ENCODE measurements around the gene LIME1.
"Not testable (repeated sequence)": the region's sequence is repeated elsewhere in the genome, so short reads cannot be mapped to it uniquely, and the experiment has no call there.

LIME1 gene

DNA sequence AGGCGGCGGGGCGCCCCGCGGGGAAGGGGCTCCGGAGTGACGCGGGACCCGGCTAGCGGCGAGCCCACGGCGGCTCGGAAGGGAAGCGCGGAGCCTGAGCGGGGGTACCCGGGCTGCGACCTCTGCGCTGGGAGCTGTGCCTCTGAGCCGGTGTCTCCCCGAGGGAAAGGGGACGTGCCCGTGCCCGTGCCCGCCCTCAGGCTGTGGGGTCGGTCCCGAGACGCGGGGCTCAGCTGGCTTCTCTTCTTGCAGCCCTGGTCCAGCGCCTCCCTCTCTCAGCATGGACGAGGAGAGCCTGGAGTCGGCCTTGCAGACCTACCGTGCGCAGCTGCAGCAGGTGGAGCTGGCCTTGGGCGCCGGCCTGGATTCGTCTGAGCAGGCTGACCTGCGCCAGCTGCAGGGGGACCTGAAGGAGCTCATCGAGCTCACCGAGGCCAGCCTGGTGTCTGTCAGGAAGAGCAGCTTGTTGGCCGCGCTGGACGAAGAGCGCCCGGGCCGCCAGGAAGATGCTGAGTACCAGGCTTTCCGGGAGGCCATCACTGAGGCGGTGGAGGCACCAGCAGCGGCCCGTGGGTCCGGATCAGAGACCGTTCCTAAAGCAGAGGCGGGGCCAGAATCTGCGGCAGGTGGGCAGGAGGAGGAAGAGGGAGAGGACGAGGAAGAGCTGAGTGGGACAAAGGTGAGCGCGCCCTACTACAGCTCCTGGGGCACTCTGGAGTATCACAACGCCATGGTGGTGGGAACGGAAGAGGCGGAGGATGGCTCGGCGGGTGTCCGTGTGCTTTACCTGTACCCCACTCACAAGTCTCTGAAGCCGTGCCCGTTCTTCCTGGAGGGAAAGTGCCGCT lies 27.9 kb upstream of the LIME1 start:
- DNase-seq: no peak

DNA sequence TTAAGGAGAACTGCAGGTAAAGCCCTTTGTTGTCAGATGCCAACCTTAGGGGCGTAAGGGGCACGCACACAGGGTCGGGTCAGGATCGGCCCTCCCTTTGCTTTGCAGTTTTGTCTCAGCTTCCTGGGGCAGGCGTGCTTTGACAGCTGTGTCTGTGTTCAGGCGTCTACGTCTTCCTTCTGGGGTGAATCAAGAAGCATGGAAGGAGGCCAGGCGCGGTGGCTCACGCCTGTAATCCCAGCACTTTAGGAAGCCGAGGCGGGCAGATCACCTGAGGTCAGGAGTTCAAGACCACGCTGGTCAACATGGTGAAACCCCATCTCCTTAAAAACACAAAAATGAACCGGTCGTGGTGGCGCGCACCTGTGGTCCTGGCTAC lies 27.3 kb upstream of the LIME1 start:
- DNase-seq: no peak

DNA sequence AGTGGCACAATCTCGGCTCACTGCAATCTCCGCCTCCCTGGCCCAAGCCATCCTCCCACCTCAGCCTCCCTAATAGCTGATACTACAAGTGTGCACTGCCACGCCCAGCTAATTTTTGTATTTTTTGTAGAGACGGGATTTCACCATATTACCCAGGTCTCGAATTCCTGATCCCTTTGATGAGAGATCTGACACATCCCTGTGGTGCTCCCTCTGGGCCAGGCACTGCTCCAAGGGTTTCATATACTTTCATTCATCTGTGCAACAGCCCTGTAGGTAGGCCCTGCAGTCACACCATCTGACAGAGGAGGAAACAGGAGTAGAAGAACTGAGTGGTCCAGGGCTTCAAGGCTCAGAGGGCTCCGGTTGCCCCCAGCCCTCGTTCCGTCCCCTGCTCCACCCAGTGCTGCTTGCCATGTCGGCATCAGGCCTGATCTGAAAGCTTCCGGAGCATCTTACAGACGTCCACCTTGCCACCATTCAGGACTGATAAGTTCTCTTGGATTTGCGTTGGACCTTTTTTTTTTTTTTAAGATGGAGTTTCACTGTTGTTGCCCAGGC lies 25.3 kb upstream of the LIME1 start:
- DNase-seq: no peak

DNA sequence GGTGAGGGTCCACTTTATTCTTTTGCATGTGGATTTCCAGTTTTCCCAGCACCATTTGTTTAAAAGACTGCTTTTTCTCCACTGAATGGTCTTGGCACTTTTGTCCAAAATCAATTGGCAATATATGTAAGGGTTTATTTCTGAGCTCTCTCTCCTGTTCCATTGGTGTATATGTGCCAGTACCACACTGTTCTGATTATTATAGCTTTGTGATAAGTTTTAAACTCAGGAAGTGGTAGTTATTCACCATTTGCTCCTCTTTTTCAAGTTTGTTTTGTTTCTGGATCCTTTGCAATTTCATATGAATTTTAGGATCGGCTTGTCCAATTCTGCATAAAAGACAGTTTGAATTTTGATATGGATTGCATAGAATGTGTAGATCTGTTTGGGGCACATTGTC lies 24.3 kb upstream of the LIME1 start:
- no peak for DNase-seq

DNA sequence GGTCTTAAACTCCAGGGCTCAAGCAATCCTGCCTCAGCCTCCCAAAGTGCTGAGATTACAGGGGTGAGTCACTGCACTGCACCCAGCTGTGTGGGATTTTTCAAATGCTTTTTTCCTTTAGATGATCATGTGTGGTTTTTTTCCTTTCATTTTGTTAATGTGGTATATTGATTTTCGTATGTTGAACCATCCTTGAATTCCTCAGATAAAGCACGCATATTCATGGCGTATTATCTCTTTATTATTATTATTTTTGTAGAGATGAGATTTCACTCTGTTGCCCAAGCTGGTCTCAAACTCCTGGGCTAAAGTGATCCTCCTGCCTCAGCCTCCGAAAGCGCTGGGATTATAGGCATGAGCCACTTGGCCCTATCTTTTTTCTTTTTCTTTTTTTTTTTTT lies 21.6 kb upstream of the LIME1 start:
- no peak for DNase-seq

DNA sequence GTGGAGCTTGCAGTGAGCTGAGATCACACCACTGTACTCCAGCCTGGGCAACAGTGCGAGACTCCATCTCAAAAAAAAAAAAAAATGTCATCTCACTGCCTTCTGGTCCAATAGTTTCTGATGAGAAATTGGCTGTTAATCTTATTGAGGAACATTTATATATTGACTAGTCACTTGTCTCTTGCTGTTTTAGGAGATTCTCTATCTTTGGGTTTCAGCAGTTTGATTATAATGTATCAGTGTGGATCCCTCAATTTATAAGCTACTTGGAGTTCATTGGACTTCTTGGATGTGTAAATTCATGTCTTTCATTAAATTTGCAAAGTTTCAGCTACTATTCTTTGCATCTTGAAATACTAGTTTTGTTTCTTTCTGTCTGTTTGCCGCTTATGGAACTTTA lies 17.5 kb upstream of the LIME1 start:
- no peak for DNase-seq

DNA sequence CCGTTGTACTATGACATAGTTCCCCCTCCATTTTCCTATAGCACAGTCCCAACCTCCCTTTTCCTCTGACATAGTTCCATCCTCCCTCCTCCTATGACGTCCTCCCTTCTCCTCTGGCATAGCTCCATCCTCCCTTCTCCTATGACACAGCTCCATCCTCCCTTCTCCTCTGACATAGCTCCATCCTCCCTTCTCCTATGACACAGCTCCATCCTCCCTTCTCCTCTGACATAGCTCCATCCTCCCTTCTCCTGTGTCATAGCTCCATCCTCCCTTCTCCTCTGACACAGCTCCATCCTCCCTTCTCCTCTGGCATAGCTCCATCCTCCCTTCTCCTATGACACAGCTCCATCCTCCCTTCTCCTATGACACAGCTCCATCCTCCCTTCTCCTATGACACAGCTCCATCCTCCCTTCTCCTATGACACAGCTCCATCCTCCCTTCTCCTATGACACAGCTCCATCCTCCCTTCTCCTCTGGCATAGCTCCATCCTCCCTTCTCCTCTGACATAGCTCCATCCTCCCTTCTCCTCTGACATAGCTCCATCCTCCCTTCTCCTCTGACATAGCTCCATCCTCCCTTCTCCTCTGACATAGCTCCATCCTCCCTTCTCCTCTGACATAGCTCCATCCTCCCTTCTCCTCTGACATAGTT lies 13.4 kb upstream of the LIME1 start:
- DNase-seq: not testable (repeated sequence)

DNA sequence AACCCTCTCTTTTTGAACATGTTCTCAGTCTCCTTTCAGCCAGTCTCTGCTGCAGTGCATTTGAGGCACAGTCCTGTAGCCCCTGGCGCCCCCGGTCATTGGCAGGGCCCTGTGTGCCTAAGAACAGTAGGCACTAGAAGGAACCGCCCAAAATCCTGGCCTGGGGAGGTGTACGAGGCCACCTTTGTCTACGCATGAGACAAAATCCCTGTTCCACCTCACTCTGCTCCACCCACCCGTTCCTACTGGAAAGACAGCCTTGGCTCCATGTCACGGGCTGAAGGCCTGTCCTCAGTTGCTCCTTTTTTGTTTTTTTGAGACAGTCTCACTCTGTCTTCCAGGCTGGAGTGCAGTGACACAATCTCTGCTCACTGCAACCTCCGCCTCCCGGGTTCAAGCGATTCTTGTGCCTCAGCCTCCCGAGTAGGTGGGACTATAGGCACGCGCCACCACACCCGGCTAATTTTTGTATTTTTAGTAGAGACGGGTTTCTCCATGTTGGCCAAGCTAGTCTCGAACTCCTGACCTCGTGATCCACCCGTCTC lies 6.2 kb upstream of the LIME1 start:
- not testable (repeated sequence) for DNase-seq

DNA sequence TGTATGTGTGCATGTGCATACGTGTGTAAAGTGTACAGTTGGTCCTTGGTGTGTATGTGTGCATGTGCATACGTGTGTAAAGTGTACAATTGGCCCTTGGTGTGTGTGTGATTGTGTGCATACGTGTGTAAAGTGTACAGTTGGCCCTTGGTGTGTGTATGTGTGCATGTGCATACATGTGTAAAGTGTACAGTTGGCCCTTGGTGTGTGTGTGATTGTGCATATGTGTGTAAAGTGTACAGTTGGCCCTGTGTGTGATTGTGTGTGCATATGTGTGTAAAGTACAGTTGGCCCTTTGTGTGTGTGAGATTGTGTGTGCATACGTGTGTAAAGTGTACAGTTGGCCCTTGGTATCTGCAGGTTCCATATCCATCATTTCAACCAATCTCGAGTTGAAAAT lies 5.1 kb upstream of the LIME1 start:
- DNase-seq: no peak

DNA sequence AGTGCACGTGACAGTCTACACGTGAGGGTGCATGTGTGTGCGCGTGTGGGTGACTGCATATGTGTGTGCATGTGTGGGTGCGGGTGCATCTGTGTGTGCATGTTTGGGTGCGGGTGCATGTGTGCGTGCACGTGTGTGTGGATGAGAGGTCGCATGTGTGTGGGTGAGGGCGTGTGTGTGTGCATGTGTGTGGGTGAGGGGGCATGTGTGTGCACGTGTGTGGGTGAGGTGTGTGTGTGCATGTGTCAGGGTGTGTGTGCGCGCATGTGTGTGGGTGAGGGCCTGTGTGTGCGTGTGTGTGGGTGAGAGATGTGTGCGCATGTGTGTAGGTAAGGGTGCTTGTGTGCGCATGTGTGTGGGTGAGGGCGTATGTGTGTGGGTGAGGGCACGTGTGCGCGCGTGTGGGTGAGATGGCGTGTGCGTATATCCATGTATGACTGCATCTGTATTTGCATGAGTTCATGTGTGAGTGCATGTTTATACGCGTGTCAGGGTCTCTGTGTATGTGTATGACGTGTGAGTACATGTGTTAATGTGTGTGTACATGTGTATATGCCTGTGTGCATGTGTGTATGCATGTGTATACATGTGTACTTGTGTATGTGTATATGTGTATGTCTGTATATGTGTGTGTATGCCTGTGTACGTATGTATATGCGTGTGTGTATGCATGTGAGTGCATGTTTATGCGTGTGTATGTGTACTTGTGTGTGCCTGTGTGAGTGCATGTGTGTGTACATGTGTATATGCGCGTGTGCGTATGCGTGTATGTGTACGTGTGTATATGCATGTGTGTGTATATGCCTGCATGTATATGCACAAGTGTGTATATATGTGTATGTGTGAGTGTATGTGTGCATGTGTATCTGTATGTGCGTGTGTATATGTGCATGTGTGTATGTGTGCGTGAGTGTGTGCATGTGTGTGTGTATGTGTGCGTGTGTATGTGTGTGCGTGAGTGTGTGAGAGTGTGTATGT lies 4.1 kb upstream of the LIME1 start:
- DNase-seq: no peak

DNA sequence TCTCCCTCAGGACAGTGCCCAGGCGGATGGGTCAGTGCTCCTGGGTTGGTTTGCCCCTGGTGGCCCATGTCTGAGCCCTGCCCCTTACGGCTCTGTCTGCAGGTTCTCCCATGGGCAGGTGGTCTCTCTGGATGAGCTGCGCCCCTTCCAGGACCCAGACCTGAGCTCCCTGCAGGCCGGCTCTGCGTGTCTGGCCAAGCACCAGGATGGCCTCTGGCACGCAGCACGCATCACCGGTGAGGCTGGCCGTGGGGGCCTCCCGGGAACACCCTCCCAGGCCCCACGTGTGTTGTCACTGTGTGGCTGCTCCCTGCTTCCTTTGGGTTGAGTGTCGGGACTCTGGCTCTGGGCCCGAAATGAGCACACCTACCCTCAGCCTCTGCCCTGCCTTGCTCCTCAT lies 3.3 kb upstream of the LIME1 start:
- no peak for DNase-seq

DNA sequence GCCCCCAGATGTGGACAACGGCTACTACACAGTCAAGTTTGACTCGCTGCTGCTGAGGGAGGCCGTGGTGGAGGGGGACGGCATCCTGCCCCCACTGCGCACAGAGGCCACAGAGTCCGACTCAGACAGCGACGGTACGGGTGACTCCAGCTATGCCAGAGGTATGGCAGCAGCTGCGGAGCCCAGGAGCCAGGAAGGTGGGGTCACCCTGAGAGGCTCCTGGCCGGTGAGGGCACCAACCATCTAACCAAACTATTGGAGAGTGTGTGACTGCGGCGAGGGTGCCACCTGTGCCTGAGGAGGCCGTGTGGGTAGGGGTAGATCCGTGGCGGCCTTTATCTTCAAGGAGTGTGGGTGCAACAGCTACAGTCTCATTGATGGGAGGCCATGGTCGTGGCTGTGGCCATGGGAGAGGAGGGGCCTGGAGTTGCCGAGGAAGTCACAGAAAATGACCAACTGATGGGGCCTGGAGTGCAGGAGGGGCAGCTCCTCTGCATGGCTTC lies 2.8 kb upstream of the LIME1 start:
- no peak for DNase-seq

DNA sequence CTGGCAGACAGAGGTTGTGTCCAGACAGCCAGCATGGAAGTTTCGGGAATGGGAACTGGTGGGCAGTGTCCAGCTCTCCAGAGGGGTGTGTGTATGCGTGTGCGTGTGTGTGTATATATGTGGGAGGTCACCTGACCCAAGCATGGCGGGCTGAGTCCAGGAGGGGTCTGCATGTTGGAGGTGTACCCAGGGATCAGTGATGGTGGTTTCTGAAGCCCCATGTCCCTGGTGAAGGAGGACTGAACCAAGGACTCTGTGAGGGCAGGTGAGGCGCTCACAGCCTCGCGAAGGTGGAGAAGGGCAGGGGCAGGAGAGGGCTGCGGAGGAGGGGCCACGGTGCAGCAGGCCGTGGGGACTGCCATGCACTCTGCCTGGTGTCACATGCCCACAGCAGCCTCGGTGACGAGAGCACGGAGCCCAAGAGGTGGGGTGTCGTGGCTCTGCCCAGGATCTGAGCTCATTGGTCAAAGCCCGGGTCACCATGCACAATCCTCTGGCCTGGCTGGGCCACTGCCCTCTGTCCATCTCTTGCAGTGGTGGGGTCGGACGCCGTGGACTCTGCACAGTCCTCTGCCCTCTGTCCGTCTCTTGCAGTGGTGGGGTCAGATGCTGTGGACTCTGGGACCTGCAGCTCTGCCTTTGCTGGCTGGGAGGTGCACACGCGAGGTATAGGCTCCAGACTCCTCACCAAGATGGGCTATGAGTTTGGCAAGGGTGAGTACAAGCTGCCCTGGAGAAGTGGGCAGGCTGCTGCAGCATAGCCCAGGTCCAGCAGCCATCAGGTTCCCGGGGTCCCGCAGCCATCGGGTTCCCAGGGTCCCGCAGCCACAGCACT lies 2.1 kb upstream of the LIME1 start:
- no peak for DNase-seq

DNA sequence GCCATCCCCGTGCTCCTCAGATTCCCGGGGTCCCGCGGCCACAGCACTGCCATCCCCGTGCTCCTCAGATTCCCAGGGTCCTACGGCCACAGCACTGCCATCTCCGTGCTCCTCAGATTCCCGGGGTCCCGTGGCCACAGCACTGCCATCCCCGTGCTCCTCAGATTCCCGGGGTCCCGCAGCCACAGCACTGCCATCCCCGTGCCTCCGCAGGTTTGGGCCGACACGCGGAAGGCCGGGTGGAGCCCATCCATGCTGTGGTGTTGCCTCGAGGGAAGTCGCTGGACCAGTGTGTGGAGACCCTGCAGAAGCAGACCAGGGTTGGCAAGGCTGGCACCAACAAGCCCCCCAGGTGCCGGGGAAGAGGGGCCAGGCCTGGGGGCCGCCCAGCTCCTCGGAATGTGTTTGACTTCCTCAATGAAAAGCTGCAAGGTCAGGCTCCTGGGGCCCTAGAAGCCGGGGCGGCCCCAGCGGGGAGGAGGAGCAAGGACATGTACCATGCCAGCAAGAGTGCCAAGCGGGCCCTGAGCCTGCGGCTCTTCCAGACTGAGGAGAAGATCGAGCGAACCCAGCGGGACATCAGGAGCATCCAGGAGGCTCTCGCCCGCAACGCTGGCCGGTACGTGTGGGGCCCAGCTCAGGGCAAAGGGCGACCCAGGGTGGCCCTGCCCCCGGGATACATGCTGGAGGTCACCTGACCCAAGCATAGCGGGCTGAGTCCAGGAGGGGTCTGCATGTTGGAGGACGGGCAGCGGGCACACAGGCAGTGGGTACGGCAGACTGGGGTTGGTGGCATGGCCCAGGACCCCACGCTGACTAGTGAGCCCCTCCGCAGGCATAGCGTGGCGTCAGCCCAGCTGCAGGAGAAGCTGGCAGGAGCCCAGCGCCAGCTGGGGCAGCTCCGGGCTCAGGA lies 1.3 kb upstream of the LIME1 start:
- no peak for DNase-seq

DNA sequence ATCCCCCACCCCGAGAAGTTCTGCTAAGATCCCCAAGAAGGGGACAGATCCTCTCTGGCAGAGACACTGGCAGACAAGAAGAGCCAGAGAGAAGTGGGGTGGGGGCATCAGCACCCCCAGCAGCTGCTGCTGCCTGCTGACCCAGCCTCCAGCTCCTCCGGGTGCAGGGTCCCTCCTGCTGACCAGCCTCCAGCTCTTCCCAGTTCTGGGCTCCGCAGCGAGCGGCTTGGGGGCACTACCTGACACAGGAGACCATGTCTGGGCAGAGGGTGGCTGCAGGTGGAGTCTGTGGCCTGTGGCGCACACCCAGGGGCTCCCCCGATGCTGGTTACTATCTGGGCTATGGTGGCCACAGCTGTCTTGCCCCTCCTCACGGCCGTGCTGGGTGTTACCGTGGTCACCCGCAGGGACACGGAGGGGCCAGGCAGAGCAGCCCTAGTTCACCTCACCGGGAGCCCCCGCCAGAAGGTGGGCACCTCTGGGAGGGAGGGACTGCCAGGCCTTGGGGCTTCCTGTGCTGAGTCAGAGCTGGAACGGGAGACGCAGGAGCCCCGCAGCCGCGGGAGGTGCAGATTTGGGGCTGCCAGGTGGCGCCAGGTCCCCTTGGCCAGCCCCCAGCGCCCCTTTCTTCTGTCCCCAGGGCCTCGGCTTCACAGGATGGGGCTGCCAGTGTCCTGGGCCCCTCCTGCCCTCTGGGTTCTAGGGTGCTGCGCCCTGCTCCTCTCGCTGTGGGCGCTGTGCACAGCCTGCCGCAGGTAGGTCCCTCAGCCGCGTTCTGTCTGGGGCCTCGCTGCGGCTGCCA lies 630 bp downstream of the LIME1 start:
- no peak for DNase-seq

DNA sequence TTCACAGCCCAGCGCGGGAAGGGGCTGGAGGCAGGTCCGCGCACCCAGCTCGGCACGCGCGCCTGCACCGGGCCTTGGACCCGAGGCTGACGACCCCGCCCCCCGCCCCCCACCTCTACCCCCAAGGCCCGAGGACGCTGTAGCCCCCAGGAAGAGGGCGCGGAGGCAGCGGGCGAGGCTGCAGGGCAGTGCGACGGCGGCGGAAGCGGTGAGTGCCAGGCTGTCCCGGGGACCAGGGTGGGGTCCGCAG lies 1.2 kb downstream of the LIME1 start:
- DNase-seq: no peak

DNA sequence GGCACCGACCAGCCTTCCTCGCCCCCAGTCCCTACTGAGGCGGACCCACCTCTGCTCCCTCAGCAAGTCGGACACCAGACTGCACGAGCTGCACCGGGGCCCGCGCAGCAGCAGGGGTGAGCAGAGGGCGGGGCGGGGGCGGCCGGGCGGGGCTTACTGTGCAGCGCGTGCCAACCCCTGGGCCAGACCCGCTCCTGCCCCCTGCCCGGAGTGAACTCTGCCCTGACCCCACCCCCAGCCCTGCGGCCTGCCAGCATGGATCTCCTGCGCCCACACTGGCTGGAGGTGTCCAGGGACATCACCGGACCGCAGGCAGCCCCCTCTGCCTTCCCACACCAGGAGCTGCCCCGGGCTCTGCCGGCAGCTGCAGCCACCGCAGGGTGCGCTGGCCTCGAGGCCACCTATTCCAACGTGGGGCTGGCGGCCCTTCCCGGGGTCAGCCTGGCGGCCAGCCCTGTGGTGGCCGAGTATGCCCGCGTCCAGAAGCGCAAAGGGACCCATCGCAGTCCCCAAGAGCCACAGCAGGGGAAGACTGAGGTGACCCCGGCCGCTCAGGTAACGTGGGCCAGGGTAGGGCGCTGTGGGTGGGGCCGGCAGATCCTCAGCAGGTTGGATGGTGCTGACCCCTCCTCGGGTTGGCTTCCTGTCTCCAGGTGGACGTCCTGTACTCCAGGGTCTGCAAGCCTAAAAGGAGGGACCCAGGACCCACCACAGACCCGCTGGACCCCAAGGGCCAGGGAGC lies 1.7 kb downstream of the LIME1 start:
- DNase-seq: no peak

DNA sequence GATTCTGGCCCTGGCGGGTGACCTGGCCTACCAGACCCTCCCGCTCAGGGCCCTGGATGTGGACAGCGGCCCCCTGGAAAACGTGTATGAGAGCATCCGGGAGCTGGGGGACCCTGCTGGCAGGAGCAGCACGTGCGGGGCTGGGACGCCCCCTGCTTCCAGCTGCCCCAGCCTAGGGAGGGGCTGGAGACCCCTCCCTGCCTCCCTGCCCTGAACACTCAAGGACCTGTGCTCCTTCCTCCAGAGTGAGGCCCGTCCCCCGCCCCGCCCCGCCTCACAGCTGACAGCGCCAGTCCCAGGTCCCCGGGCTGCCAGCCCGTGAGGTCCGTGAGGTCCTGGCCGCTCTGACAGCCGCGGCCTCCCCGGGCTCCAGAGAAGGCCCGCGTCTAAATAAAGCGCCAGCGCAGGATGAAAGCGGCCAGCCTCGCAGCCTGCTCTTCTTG lies 2.2 kb downstream of the LIME1 start:
- DNase-seq: no peak

Measured in NCI-H524 (cell line).